Hepatic stellate cell (primary cell): Measurements from ENCODE around the gene PSMC6.

Experiments used
- DNase-seq: peaks from one replicate; pipeline ENCODE4 v3.0.0; 2011; ENCODE audit warnings: low spot score

Gene PSMC6

DNA sequence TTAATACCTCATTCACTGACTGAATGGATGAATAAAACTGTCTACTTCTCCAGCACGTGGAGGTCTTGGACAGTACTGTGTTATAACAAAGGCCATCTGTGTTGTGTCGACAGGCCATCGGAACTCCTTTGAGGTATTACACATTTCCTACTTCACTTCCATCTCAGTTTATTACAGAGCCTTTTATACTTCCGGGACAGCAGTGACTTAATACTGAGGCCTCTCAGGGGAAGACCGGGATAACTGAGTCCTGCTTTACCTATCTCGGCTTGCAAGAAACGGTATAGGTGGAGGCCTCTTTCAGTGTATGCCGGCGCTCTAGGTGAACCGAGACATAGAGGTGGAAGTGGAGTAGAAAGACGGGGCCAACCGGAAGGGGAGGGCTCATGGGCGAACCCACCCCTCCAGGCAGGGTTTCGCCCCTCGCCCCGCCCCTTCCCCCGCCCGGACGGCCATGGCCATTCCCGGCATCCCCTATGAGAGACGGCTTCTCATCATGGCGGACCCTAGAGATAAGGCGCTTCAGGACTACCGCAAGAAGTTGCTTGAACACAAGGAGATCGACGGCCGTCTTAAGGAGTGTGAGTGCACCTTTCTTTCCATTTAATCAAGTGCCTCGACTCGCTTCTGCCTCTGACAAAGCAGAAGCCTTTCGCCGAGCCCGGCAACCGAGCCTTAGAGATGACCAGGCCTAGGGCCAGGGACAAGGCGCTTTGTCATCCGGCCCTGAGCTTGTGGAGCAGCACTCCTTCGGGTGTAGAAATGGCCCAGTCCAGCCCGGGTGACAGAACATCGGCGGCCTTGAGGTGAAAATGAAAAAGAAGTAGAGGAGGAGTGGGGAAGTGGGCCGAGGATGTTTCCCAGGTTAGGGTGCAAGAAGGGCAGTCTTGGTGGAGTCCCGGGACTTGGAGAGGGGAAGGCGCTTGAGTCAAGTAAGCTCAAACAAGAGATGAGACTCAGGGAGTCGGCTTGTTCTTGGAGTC, at the start of gene PSMC6:
Gene PSMC6, plus strand, starts transcription at position 477 of the 983 bp plus-strand sequence. Its CDS starts 20 bp downstream, at position 497.
- DNase-seq, result peak; percentile 91

GRCh38 chr14:52660325-52660724, 46.7 kb upstream of the PSMC6 start:
- DNase-seq, result no peak

DNA sequence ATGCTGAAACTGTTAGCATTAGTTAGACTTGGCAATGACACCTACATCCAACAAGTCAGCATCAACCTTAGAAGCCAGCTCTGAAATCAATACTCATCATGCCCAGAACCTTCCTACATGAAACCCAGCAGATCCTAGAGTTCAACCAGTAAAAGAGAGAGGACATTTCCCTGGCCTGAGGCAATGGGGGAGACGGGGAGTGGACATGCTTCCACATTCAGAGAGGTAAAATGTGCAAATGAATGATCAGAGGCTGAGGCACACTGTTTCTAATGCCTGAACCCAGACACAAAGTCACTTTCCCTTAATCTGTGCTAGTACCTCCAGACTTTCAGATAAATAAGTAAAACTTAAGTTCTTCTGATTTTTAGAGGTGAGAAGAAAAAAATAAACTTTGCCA, 46.2 kb upstream of the PSMC6 start:
- no peak for DNase-seq

- no peak for DNase-seq
Observed at GRCh38 chr14:52661314-52661713, 45.7 kb upstream of the PSMC6 start.

GRCh38 chr14:52663850-52664249, 43.1 kb upstream of the PSMC6 start:
- no peak for DNase-seq

GRCh38 chr14:52678591-52678990, 28.4 kb upstream of the PSMC6 start:
- no peak for DNase-seq

DNA sequence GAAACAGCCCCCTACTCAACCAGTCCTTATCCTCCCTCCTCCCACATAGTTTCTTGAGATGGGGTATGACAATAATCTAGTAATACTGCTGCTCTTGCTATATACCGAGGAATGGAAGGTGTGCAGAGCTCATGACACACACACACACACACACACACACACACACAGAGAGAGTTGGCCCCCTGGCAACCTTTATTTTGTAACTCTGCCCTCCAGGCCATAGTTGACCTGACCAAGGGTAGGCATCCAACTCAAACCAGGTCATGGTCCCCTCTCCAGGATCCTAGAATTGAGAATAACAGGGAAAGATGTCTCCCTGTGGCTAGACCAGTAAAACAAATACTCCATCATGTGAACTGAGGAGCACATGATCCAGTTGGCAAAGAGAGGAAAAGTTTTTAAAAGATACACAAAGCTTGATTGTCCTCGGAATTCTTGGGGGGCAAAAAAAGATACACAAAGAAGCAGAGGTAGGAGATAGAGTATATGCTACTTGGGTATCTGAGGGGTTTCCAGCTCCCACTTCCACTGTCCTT, 22.9 kb upstream of the PSMC6 start:
- DNase-seq, result no peak

DNA sequence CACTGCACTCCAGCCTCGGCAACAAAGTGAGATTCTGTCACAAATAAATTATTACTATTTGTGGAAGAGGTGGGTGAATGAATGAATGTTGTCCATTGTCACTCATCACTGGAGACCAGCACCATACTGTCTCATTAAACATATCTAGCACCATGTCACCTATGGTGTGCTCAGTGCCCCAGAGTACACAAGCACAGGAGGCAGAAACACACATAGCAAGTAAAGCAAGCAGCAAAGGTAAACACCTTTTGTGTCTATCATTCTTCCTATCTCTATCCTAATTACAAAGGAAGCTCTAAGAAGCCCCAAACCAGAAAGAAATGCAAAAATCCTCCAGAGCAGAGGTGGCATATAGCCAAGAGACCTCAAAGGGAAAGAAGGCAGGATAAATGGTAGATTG, 20.8 kb upstream of the PSMC6 start:
- DNase-seq, result no peak

- no peak for DNase-seq
Observed at GRCh38 chr14:52690983-52691760, 15.8 kb upstream of the PSMC6 start.

DNA sequence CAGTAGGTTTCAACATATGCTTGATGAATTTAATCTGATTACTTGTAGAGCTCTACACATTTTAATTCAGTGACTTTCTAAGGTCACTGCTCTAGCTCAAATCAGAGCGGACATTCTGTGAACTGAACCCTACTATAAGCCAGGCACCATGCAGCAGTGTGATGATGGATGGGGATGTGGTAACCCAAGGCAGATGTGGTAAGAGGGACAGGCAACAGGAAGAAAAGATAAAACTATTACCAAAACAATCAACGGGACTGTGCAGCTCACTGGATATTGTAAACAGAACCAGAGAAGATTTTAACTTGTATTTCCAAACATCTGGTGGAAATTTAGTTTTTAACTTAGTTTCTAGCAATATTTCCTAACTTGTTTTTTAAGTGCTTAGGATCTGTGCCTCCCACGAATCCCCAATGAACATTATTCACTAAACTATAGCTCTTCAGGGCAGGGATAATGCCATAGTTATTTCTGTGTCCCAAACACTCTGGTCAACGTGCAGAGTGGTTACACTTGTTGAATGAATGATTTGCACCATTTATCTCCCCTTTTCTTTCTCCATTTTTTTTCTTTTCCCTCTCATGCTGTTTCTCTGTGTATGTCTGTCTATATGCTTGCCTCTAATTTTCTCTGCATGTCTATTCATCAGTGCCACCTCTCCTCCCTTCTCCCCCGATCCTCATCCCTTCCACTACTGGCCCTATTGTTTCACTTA, 14.6 kb upstream of the PSMC6 start:
- DNase-seq, result no peak

DNA sequence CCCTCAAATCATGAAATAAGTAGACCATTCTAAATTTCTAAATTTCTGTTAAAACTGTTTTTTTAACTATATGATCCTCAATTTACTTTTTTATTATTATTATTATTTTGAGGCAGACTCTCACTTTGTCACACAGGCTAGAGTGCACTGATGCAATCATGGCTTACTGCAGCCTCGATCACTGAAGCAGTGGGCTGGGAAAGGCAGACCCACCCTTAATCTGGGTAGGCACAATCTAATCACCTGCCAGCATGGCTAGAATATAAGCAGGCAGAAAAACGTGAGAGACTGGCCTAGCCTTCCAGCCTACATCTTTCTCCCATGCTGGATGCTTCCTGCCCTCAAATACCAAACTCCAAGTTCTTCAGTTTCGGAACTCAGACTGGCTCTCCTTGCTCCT, 14.0 kb upstream of the PSMC6 start:
- no peak for DNase-seq

DNA sequence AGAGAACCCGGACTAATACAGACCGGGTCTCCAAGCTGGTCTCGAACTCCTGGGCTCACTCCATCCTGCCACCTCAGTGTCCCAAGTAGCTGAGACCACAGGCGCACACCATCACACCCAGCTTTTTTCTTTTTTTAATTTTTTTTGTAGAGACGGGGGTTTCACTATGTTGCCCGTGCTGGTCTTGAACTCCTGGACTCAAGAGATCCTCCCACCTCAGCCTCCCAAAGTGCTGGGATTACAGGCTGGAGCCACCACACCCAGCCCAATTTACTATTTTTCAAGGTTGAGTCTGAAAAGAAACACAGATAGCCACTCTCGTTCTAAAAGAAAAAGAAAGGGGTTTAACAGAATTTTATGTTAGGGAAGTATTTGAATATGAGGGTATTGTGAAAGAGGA, 13.5 kb upstream of the PSMC6 start:
- no peak for DNase-seq

DNA sequence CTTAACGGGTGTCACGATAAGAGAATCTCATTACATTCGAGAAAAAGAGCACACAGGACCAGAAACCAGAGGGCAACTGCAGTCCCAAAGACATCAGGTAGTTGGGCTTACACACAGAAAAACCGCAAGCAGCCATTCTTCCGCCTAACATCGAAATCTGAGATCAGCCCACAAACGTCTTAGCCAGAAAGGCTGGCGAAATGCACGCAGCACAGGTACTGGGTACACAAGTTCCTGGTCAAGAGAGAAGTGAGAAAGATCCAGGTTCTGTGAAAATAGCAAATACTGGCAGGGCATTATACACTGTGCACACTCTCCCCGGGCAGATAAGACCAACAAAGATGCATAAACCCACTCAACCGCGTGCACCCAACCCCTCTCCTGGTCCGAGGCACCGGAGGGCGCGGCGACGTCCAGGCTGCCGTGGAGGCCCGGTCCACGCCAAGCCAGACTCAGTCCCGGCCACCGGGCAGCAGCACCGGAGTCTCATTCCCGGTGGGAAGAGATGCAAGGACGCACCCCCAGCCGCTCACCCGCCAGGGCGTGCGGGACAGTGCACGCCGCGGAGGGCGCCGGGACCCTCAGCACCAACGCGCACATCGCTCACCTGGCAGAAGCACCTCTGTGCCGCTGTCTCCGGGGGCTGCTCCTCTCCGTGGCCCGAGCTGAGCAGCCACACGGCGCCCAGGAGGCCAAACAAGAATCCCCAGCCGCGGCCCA, 12.1 kb upstream of the PSMC6 start:
- peak; percentile 23 for DNase-seq

GRCh38 chr14:52695481-52696091, 11.4 kb upstream of the PSMC6 start, which contains the start of gene ERO1A:
TSS of gene ERO1A (minus strand) at chr14:52695558. CDS start at chr14:52695481, 77 bp downstream.
- DNase-seq, result peak; percentile 72

DNA sequence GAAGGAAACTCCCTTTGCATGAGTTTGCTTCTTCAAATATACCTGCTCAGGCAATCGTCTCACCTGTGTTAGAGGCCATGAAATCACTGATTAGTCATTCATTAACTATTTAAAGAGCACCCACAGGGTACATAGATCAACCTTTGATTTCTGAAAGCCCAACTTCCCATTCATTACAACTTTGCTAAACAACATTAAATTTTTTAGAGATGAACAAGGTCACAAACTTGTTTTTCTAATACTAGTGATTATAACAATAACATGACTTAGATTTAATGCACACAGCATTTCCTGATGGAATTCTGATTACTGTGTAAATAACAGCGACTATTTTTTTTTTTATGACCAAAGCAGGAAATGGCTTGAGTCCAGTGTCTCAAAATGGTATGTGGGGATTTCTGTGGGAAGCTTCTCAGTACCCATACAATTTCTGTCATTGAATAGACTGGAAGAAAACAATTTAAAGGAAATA, 6.3 kb upstream of the PSMC6 start:
- no peak for DNase-seq

DNA sequence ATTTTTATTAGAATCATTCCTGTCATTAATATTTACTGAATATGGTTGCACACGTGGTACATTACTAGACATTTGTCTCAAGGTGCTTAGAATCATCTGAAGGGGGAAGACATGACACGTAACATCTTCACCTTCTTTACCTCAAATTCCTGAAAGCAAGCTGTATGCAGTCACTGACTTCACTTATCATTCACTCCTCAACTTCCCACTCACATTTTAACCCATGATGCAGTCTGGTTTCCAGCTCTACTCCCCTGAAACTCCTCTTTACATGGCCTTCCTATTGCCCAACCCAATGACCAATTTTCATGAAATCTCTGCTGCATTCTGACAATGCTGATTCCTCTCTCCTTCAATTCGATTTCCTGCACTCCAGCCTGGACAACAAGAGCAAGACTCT, 5.8 kb upstream of the PSMC6 start:
- no peak for DNase-seq

DNA sequence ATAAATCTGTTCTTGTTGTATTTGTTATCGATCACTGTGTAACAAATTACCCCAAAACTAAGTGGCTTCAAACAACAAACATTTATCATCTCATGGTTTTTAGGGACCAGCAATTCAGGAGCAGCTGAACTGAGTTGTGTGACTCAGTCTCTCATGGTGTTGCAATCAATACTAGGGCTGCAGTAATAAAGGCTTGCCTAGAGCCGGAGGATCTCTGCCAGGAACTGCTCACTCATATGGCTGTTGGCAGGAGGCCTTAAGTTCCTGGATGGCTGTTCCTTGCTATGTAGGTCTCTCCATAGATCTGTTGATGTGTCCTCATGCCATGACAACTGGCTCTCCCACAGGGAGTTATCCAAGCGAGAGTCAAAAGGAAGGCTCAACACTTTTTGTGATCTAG, 3.8 kb upstream of the PSMC6 start:
- peak; percentile 77 for DNase-seq

- no peak for DNase-seq
Observed at GRCh38 chr14:52703664-52704063, 3.3 kb upstream of the PSMC6 start.

DNA sequence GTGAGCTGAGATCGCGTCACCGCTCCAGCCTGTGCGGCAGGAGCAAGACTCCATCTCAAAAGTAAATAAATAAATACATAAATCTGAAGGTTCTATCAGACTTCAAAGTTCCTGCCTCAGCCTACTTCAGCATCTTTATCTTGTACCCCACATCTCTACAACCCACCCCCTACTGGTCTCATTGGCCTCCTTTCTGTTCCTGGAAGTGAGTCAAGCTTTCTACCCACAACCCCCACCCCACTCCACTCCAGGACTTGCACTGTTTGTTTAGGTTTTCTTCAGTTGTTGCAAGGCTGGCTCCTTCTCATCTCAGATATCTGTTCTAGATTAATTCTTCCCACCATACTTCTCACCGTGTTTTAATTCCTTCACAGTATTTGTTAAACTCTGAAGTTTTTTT, 714 bp upstream of the PSMC6 start:
- no peak for DNase-seq

- DNase-seq, result no peak
Observed at GRCh38 chr14:52711666-52712065, 4.7 kb downstream of the PSMC6 start.

GRCh38 chr14:52716155-52716554, 9.2 kb downstream of the PSMC6 start:
- no peak for DNase-seq
